Esophagus squamous epithelium (tissue), 5 donors: ENCODE data around the gene SNX9. TPM values are rescaled to one million over a fixed set of nuclear protein-coding genes. Genes with fewer than 3 reads are reported as not detected.

ENCODE experiments used
- DNase-seq: peaks from one replicate; lab custom pipeline; 2025; lab: John Stamatoyannopoulos, UW
- H3K27ac ChIP-seq, 4 donors: fragments of 200-600 bp; sonication (generic); one replicate each; pipeline ENCODE4 v1.5.1; 2016 to 2019; ENCODE audit warnings: mild to moderate bottlenecking in 1 of 4
- H3K27me3 ChIP-seq, 4 donors: fragments of 200-600 bp; sonication (generic); 1 replicate in 3 of 4; 2 replicates in 1 of 4; pipeline versions ENCODE4 v1.5.1 to v1.6.0; 2017 to 2021; ENCODE audit warnings: antibody characterized with exemption in 1 of 4
- H3K36me3 ChIP-seq, 3 donors: fragments of 200-600 bp; sonication (generic); one replicate each; pipeline ENCODE4 v1.5.1; 2016 to 2019
- H3K4me1 ChIP-seq, 3 donors: fragments of 200-600 bp; sonication (generic); one replicate each; pipeline ENCODE4 v1.5.1; 2017 to 2019
- H3K4me3 ChIP-seq, 4 donors: fragments of 200-600 bp; sonication (generic); 1 replicate in 3 of 4; 2 replicates in 1 of 4; pipeline ENCODE4 v1.5.1; 2016 to 2019; ENCODE audit warnings: mild to moderate bottlenecking in 2 of 4, moderate library complexity in 1 of 4
- H3K9me3 ChIP-seq, 3 donors: fragments of 200-600 bp; sonication (generic); one replicate each; pipeline ENCODE4 v1.5.1; 2016 to 2019
- POLR2A ChIP-seq, 4 donors: fragments of 450-650 bp; IDR thresholded peaks; one replicate each; pipeline ENCODE4 v1.6.1; 2017; ENCODE audit warnings: antibody characterized with exemption in 4 of 4, mild to moderate bottlenecking in 4 of 4, moderate library complexity in 3 of 4
- WGBS, 2 donors: methylation state at CpG; one replicate each; pipeline ENCODE4 v1.1.5; 2018; 5-methylcytosine and 5-hydroxymethylcytosine counted together
- intact Hi-C: fragments of 100-400 bp; cut with DNase I; formaldehyde crosslinking; loops from one replicate; pipeline ENCODE4 v1.15.0; 2022
- total RNA-seq, 4 donors: library from RNA; depleted of rRNA; stranded (reverse); fragments of >200 nt; gene quantifications; one replicate each; pipeline ENCODE4 v1.1.0, GENCODE V29; 2016
- TF ChIP-seq, protein P1 (sequence below), 6 experiments: fragments of 450-650 bp in 4 of 6; fragments of 200-600 bp in 2 of 6; sonication (generic) in 2 of 6; IDR thresholded peaks; one replicate each; pipeline ENCODE4 v1.5.1; 2016 to 2019; ENCODE audit warnings: antibody characterized with exemption in 6 of 6, mild to moderate bottlenecking in 4 of 6, moderate library complexity in 4 of 6
- donor health status: DM: yes; HTN: yes; CAD: no.

The SNX9 gene
- total RNA-seq, 4 donors from 2014 or later = 19.9 to 39.9 (median 33.5) TPM

DNA sequence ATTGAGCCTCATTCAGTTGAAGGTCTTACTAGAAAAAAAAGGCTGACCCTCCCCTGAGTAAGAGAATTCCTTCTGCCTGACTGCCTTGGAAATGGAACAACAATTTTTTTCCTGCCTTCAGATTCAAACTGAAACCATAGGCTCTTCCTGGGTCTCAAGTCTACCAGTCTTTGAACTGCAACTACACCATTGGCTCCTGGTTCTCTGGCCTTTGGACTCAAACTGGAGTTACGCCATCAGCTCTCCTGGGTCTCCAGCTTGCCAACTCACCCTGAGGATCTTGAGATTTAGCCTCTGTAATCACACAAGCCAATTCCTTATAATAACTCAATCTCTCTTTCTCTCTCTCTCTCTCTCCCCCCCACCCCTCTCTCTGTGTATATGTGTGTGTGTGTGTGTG lies 36.0 kb upstream of the SNX9 start:
- H3K36me3 ChIP-seq = no peaks in the 10 kb centered on the region
- H3K4me3 ChIP-seq = no peak overlapping the region
- no peak for DNase-seq
- H3K4me1 ChIP-seq = peaks cover 0 to 9% (median 0%) of the 10 kb centered on the region in 3 donors
- H3K27ac ChIP-seq = no peak overlapping the region
- 70 to 86% methylated on average over 1 of the region's 1 CpG for WGBS, 2 donors
- H3K27me3 ChIP-seq = peaks cover 0 to 5% (median 0%) of the 10 kb centered on the region in 4 donors
- TF ChIP-seq, protein P1, sequence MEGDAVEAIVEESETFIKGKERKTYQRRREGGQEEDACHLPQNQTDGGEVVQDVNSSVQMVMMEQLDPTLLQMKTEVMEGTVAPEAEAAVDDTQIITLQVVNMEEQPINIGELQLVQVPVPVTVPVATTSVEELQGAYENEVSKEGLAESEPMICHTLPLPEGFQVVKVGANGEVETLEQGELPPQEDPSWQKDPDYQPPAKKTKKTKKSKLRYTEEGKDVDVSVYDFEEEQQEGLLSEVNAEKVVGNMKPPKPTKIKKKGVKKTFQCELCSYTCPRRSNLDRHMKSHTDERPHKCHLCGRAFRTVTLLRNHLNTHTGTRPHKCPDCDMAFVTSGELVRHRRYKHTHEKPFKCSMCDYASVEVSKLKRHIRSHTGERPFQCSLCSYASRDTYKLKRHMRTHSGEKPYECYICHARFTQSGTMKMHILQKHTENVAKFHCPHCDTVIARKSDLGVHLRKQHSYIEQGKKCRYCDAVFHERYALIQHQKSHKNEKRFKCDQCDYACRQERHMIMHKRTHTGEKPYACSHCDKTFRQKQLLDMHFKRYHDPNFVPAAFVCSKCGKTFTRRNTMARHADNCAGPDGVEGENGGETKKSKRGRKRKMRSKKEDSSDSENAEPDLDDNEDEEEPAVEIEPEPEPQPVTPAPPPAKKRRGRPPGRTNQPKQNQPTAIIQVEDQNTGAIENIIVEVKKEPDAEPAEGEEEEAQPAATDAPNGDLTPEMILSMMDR (IDR thresholded peaks at IDR 0.05) = no peak
- TF ChIP-seq POLR2A (IDR thresholded peaks at IDR 0.05) = no peak
- H3K9me3 ChIP-seq = no peaks in the 10 kb centered on the region
- intact Hi-C loops = no loop called here

DNA sequence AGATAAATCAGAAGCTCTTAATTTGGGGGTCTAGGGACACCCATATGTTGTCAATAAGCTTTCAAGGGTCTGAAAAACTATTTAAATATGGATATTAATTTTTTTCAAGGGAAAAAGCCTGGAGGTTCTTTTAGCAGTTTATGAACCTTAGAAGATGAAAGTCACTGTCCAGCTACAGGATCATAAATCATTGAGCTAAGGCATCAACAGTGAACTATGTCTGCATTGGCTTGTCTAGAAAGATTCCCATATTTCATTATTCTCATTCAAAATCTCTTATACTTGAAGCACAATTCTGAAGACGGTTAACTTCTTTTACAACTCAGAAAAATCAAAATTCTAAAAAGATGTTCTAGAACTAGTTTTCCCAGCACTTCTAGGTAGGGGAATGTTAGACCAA lies 34.9 kb upstream of the SNX9 start:
- Histone ChIP-seq H3K9me3 (no peaks in the 10 kb centered on the region), H3K27me3 (no peaks in the 10 kb centered on the region), H3K36me3 (no peaks in the 10 kb centered on the region), H3K4me3 (no peak overlapping the region), H3K27ac (no peak overlapping the region), H3K4me1 (peaks cover 0 to 9% (median 0%) of the 10 kb centered on the region in 3 donors)
- intact Hi-C loops = no loop called here
- TF ChIP-seq, protein P1 (IDR thresholded peaks at IDR 0.05) = no peak
- TF ChIP-seq POLR2A (IDR thresholded peaks at IDR 0.05) = no peak
- WGBS, 2 donors = 86 to 100% methylated on average over 1 of the region's 1 CpG
- DNase-seq = no peak

DNA sequence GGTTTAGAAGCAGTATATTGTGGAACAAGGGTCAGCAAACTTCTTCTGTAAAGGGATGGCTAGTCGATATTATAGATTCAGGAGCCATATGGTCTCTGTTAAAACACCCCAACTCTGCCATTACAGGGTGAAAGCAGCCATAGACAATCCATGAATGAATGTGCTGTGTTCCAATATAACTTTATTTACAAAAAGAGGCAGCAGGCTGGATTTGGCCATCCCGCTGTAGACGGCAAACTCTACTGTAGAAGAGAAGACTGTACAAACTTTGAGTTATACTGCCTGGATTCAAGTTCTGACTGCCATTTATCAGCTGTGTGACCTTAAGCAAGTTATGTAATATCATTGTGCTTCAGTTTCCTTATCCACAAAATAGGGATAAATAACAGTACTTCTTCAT lies 33.7 kb upstream of the SNX9 start:
- DNase-seq = no peak
- TF ChIP-seq, protein P1 (IDR thresholded peaks at IDR 0.05) = no peak
- no peak for TF ChIP-seq POLR2A (IDR thresholded peaks at IDR 0.05)
- intact Hi-C loops = no loop called here
- H3K4me1 ChIP-seq = peaks cover 0 to 9% (median 0%) of the 10 kb centered on the region in 3 donors
- no peaks in the 10 kb centered on the region for H3K36me3 ChIP-seq
- H3K27ac ChIP-seq = no peak overlapping the region
- no peaks in the 10 kb centered on the region for H3K9me3 ChIP-seq
- no peaks in the 10 kb centered on the region for H3K27me3 ChIP-seq
- 87 to 90% methylated on average over 3 of the region's 3 CpGs for whole genome bisulfite sequencing, 2 donors
- no peak overlapping the region for H3K4me3 ChIP-seq

DNA sequence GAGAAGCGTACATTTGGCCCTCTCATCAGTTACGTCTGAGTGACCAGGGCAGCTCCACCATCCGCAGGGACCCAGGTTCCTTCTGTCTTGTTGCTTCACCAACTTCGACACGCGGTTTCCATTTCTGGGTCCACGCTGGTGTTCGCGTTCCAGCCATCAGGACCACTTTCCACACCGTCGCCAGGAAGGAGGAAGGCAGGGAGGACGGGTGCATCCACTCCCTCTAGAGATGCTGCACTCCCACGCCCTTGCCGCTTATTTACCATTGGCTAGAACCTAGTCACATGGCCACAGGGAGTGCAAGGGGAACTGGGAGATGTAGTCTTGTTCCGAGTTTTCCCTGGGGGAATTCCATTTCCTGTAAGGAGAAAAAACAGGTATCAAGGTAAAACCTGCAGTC lies 33.2 kb upstream of the SNX9 start:
- H3K4me3 ChIP-seq = no peak overlapping the region
- intact Hi-C loops = no loop called here
- WGBS, 2 donors = 83 to 92% methylated on average over 15 of the region's 15 CpGs
- H3K4me1 ChIP-seq = peaks cover 0 to 9% (median 0%) of the 10 kb centered on the region in 3 donors
- TF ChIP-seq, protein P1 (IDR thresholded peaks at IDR 0.05) = no peak
- no peak for TF ChIP-seq POLR2A (IDR thresholded peaks at IDR 0.05)
- H3K9me3 ChIP-seq = no peaks in the 10 kb centered on the region
- no peak for DNase-seq
- H3K36me3 ChIP-seq = no peaks in the 10 kb centered on the region
- no peaks in the 10 kb centered on the region for H3K27me3 ChIP-seq
- no peak overlapping the region for H3K27ac ChIP-seq

DNA sequence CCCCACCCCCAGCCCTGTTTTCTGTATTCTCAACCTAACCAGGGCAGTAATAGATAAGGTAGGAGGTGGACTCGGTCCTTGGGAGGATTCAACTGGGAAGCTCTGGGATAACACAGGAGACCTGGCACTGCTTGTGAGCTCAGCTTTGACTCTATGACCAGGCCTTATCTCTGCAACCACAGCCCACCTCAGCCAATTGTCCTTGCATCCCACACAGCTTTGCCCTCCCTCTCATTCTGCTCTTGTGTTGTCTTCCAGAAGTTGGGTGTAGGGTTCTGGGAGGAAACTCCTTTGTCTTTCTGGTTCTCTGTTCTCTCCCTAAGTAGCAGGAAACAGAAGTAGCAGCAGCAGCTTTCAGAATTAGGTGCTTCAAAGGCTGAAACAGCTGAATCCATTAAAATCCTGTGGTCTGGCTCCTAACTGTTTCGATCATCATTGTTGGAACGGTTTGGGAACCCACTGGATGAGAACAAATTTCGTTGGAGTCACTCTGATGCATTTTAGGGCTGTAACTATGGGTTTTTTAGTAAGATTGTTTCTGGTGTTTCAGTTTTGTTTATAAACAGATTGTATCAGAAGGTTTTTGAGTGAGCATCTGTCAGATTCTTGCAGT lies 32.4 kb upstream of the SNX9 start:
- 50 to 60% methylated on average over 3 to 4 of the region's 4 CpGs for WGBS, 2 donors
- no peak overlapping the region for H3K27ac ChIP-seq

More for the DNA sequence above, 32.4 kb upstream of the SNX9 start:
- peaks cover 0 to 9% (median 0%) of the 10 kb centered on the region in 3 donors for H3K4me1 ChIP-seq
- TF ChIP-seq, protein P1 (IDR thresholded peaks at IDR 0.05) = no peak
- no peak for TF ChIP-seq POLR2A (IDR thresholded peaks at IDR 0.05)
- DNase-seq = no peak
- no peaks in the 10 kb centered on the region for H3K27me3 ChIP-seq
- intact Hi-C loops = no loop called here
- H3K36me3 ChIP-seq = no peaks in the 10 kb centered on the region
- no peaks in the 10 kb centered on the region for H3K9me3 ChIP-seq
- H3K4me3 ChIP-seq = no peak overlapping the region
